Right ventricle myocardium inferior (tissue), 1 donor: ENCODE data around the gene TSHZ3. TPM values are rescaled to one million over a fixed set of nuclear protein-coding genes. Genes with fewer than 3 reads are reported as not detected.

Experiments
- ATAC-seq: fragments of 200-7000 bp; cut with Tn5 transposase; one replicate; pipeline ENCODE4 v1.9.1; 2020; ENCODE audit warnings: mild to moderate bottlenecking, moderate library complexity
- DNase-seq: peaks from one replicate; pipeline ENCODE4 v3.0.0; 2021; ENCODE audit errors: missing footprints
- intact Hi-C: fragments of 100-400 bp; cut with DNase I; formaldehyde crosslinking; loops from one replicate; pipeline ENCODE4 v1.11.0; 2022
- total RNA-seq: library from RNA; stranded (reverse); fragmentation: NEBNext Ultra II Directional; extraction: Animal tissue kit (Norgen Biotek cat#: 25700); gene quantifications from one replicate; pipeline ENCODE4 v1.2.1, GENCODE V29; 2021
- donor health status: DM: no; HTN: yes; CAD: no; lungs with severe emphysema.

The TSHZ3 gene
- total RNA-seq, 1 donor from 2014 or later: 3.5 TPM

DNA sequence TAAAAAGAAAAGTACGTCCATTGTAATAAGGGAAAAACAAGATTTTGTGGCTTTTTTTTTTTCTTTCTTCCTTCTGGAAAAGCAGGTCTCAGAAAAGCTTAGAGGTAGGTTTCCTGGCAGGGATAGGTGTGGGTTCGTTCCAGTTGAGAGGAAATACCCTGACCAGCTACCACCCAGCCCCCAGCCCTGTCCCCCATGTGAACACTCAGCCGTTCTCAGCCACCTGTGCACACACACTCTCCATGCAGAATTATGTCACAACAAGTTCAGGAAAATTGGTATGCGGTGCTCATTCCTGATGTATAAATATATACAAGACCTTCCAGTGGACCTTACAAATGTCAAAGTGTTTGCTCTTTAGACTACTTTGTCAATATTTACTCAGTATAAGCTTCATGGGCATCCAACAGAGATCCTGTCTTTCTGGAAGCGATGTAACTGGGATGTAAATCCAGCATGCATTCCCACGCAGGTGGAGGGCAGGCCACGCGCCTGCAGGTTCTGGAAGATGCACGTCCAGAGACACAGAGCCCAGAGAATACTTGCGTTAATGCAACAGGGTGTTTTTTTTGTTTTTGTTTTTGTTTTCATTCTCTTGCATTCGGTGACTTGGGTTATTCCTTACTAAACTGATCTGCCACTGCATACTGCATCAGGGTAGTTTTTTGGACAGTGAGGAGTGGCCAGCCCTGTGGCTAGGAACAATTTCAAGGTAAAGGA lies 68.8 kb downstream of the TSHZ3 start:
- DNase-seq: no peak
- ATAC-seq: no peak
- intact Hi-C loops: no loop called here

DNA sequence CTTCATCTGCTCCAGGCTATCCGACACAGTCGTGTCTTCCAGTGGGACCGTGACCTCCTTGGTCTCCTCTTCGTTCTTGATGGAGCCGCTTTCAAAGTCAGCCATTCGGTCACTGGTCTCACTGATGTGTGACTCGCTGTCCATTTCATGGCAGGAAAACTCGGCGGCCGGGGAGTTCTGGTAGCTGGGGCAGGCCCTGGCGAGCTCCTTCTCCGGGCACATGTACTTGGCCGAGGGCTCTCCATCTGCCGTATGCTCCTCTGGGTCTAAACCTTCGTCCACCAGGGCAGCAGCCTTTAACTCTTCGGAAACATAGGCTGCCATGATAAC lies 69.8 kb downstream of the TSHZ3 start:
- DNase-seq: no peak
- intact Hi-C loops: no loop called here
- ATAC-seq: no peak

DNA sequence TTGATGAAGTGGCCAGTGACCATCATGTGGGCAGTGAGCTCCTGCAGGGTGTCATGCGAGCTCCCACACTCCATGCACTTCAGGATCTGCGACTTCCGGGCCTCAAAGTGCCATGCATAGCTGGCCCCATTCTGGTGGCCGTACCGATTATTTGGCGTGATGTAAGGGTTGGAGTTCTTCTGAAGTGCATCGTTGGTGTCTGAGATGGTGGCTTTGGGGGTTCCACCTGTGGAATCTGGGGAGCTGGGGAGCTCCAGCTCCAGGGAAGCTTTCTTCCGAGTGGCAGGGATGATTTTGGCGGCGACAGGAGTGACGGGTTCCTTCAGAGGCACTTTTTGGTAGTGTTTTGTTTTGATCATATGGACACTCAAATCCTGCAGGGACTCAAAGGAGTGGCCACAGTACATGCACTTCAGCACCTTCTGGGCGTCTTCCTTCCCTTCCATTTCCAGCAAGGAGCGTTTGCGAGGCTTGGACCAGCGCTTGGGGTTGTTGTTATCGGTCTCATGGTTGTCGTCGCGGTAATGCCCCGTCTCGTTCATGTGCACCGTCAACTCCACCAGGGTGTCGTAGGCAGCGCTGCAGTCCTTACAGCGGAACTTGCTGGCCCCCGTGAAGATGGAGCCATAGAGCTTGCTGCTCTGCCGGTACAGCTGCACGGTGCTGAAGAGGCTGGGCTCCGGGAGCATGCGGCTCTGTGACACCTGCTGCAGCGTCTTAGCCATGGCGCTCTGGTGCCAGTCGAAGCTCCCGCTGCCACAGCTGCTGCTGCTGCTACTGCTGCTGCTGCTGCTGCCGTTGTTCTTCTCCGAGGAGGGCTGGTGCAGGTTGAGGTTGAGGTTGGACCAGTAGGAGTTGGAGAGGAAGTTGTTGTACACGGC lies 70.4 kb downstream of the TSHZ3 start:
- ATAC-seq (no peak), DNase-seq (no peak)
- intact Hi-C loops: no loop called here

DNA sequence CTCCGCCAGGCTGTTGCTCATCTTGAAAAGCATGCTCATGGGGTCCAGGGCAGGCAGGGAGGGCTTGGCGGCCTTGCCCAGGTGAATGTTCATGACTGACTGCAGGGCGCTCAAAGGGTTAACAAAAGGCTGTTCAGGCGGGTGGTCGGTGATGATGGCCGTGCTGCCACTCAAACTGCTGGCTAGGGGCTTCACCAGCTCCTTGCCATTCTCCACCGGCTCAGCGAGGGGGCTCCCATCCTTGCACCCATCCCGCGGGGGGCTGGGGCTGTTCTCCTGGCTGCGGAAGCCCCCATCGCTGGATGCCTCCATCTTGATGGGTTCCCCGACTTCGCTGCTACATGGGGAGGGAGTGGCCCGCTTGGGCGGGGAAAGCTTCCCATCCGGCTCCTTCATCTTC lies 71.7 kb downstream of the TSHZ3 start:
- DNase-seq (no peak), ATAC-seq (no peak)
- intact Hi-C loops: no loop called here

DNA sequence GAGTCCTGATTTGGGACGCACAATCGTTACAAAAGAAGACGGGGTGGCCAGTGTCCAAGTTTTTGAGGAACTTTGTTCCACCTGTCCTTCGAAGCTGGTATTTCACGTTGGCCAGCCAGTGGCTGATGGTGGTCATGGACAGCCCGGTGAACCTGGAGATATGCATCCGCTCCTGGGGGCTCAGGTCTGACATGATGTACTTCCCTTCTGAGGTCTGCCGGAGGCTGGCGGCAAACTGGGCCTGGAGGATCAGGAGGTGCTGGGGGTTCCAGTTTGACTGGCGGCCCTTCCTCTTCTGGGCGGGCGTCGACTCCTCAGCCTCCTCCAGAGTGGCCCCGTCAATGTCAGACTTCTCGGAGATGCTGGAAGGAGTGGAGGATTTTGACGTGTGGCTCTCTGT lies 72.4 kb downstream of the TSHZ3 start:
- intact Hi-C loops: no loop called here
- DNase-seq: no peak
- no peak for ATAC-seq

DNA sequence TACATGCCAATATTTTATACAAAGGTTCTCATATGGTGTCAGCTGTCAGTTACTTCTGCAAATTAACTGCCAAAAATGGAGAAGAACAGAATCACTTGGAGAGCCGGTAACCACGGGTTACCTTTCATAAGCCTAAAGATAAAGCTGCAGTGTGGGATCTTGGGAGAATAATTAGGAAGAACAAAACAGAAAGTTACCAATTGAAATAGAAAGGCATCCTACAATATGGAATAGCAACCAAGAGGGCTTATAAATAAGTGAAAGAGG lies 74.2 kb downstream of the TSHZ3 start:
- ATAC-seq (no peak), DNase-seq (no peak)
- intact Hi-C loops: no loop called here

DNA sequence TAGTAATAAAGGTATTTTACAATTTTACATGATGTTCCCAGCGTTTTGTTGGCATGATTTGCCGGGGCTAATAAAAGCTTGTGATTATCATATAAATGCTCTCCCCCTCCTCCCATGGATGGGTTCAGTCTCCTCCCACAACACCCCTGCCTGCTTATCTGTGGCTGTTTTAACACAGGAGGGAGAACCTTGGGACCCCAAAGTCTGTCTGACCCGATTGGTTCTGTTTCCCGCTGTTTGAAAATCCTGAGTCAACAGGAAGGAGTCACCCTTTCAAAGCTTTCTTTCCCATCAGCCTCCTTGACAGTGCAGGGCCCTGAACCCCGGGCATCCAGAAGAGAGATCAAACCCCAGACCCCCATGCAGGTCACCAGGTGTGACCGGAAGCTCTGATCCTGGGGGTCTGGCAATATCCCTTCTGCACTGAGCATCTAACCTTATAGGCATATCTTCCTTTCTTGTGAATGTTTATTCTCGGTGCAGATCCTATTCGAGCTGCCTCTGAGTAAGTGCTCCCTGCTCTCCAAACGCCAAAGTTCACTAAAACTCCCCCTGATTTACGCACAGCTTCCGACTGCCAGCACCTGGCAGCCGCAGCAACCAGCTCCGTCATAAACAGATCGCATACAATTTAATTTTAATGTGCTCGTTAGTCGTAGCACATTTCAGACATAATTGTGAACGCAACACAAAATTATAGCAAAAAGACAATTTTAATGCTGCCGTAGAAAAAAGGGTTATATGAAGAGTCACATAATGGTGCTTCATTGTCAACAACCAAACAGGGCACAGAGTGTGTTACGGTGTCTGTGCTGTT lies 74.8 kb downstream of the TSHZ3 start:
- ATAC-seq (no peak), DNase-seq (no peak)
- intact Hi-C loops: no loop called here

DNA sequence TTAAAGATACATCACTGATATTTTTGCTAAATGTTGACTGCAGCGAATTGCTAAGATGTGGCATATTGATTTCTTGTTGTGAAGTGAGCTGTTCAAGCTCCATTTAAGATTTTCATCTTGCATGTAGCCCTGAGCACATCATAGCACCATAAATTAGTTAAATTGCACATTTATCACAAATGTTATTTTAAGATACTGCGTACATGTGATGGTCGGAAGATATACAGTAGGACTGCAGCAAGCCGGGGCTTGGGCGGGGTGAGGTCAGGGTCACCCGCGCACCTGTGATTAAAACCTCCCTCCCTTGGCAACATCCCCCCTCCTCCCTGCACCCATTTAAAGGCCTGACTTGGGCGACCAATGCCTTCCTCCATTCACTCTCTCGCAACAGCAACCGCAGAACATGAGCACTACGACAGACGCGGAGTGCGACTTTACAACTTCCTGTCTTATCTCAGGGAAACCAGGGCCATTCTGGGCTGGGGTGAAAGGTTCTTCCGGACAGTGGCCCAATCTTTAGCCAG lies 76.6 kb downstream of the TSHZ3 start:
- ATAC-seq (no peak), DNase-seq (no peak)
- intact Hi-C loops: no loop called here

DNA sequence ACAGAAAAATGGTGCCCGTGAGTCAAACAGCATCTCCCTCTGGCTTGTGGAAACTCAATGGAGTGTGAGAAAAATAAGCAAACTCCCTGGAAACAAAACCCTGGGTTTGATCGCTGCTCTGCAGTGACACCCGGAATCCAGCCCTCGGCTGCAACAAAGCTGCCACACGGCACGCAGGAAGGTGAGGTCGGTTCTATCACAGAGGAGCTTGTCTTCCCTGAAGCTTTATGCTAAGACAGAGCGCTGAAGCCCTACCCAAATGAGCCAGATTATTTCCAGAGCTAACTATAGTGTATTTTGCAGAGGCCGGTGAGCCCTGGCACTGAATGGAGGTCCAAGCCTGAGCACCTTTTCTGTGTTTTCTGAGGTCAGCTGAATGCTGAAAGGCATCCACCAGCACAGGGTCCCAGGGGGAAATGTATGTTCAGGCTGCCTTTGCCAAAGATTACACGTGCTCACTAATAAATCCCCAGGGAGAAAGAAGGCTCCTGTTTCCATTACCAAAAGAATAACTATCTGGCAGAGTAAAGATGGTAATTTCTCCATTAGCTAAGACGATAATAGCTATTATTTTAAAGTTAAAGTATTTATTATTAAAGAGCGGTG lies 77.8 kb downstream of the TSHZ3 start:
- no peak for ATAC-seq
- intact Hi-C loops: no loop called here
- DNase-seq: no peak

DNA sequence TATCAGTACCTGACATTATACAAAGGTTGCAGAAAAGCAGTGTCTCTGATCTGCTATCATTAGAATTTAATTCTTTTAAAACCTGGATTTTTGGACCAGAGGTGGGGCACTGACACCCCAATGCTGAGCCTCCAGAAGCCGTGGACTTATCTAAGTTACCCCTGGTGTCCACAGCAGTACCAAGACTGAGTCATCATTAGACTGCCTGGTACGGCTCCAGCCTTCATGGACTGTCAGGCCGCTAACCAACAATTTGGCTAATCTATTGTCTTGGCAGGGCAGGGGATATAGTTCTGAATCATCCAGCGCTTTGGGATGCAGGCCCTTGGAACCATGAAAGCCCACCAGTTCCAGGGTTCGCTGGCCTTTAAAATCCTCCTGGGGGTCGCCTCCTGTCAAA lies 78.3 kb downstream of the TSHZ3 start:
- ATAC-seq: no peak
- intact Hi-C loops: no loop called here
- no peak for DNase-seq

DNA sequence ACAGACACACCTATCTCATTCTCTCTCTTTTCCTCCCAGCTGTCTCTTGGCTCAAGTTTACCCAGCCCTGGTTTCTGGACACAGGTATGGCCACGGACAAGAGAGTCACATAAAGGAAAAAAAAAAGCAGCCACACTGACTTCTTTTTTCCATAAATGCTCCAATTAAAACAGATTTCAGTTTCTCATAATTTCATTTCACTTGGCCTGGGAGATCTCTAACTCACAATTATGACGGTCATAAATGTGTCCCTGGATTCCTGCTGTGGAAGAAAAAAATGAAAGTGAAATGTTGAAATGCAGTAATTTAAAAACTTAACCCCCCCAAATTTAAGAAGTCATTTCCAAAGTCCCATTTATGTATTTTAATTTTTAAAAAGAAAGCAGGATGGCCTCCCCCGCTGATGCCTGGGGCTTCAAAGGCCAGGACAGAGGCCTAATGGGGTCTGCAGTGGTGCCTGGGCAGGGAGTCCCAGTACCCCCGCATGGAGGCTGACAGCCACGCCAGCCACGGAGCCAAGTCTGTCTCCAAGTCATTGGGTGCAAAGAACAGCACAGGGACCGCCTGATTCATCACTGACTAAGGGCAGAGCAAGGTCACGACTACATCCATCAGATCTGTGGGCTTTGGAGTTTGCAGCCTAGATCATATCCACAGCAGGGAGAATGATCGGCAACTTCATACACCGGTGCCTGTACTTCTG lies 79.7 kb downstream of the TSHZ3 start:
- DNase-seq: no peak
- no peak for ATAC-seq
- intact Hi-C loops: no loop called here

DNA sequence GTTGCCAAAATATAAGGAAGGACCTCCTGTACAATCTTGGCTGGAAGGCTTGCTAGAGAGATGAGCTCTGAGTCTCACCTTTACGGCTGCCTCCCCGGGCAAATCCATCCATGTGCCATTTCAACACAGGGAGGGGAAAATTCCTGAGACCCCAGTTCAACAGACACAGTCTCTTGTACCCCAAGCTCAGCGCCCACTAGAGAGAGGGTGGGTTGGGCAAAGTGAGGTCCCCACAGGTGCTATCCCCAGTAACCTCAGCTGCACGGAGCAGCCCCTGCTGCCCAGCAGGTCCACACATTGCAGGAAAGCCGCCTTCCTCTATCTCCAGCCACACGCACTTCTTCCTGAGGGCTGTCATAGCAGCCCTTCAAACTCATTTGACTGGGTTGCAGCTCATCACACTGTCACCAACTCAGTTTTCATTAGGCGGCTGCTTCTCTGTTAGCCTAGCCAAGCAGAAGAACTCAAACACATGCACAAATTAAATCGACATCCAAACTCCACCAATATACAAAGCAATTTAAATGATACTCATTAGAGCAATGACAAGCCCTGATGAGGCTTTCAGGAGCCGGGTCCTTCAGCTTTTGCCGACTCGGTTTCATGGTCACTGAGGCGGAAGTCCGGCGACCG lies 80.4 kb downstream of the TSHZ3 start:
- no peak for DNase-seq
- intact Hi-C loops: no loop called here
- ATAC-seq: no peak

DNA sequence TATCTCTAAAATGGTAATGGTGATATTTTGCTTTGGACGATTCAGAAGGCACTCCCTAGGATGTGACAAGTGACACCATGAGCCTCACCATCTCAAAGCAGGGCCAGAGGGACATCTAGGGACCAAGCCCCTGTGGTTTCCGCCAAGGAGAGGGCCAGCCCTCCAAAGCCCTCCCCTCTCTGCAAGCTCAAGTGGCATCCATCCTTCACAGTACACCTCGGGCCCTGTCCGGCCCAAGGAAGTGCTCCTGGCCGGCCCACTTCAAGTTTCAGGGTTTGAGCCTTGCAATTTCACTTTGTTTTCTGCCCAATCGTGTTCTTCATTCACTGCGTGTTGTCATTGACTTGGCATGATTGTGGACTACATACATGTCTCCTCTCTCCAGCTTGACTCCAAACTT lies 82.5 kb downstream of the TSHZ3 start:
- intact Hi-C loops: no loop called here
- DNase-seq (no peak), ATAC-seq (no peak)

DNA sequence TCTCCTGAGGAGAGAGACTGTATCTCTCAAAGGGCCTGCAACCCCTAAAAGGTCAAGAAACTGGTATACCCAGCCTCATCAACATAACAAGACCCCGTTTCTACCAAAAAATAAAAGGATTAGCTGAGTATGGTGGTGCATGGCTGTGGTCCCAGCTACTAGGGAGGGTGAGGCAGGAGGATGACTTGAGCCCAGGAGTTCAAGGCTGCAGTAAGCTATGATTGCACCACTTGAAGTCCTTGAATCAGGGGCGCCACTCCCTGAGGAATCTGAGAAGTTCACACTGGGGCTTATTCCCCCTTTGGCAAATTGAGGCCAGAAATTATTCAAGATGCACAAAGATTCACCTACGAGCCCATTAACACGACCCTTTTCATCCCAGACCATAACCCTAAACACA lies 83.0 kb downstream of the TSHZ3 start:
- intact Hi-C loops: no loop called here
- DNase-seq (no peak), ATAC-seq (no peak)

DNA sequence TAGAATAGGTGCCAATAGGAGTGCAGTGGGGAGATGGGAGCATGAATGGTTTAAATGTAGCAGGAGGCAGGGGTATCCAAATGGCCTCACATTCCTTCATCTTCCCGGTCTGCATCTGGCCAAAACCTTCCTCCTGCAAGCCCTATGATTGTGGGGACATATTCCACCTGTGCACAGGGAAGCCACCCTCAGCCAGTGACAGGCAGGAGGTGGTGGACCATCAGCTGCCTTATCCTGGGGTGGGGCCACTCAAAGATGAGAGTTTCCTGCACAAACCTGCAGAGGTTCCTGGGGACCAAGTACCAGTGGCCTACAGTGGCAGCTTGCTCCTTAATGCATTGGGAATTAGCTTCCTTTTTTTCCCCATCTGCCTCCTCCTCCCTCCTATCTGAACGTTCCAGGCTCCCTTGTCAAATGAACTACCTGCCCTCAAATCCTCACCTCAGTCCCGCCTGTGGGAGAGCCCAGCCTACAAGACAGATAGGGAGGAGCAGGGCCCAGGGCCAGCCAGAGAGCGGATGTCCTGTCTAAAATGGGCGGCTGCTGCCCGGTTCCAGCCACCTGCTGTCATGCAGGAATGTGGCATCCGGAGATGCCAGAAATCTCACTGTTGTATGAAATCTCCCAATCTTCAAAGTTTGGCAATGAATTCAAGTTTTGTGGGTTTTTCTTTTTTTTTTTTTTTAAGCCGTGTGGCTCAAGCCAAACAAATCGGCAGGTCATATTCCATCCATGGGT lies 85.0 kb downstream of the TSHZ3 start:
- DNase-seq: no peak
- intact Hi-C loops: no loop called here
- no peak for ATAC-seq

DNA sequence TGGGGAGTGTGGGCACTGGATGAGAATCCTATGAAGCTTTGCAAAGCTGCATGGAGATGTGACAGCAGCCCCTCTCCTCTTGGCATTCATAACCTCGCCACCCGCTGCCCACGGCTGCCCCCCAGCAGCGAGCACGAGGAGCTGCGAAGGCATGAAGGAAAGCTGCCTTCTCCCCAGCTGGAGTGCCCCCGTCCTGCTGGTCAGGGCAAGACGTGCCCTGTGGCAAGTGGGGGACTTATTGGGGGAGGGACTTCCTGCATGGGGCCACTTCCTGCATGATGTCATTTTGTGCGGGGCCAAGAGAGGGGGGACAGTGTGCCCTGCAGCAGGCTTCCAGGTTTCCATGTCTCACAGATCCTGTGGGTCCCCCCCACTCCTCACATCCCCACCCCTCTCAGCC lies 85.9 kb downstream of the TSHZ3 start:
- intact Hi-C loops: no loop called here
- DNase-seq (no peak), ATAC-seq (no peak)

DNA sequence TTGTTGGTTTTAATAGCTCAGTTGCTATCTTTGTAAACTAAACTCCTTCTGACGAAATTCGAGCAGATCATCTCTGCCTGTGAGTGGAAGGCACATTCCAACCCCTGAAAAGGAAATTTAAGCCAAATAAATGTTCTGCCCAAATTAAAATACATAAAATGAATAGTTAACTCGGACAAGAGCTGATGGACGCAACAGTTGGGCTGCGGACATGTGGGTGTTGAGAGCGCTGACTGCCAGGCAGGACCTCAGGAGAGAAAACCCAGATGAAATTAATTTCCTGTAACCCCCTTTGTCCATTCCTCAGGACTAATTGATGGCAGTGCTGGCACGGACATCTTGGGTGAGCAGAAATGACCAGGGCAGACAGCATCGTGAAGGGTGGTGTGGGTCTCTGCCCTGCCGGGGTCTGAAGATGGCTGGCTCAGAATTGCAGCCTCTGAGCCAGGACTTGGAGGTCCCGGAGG lies 86.5 kb downstream of the TSHZ3 start:
- intact Hi-C loops: no loop called here
- no peak for DNase-seq
- ATAC-seq: no peak
